HFF-Myc (cell line): ENCODE results near the gene HSD17B4.
"Not testable (repeated sequence)": the region's sequence is repeated elsewhere in the genome, so short reads cannot be mapped to it uniquely, and the experiment has no call there.

ENCODE experiments used
- DNase-seq: peaks from one replicate; pipeline ENCODE4 v3.0.0-alpha.2; 2011; ENCODE audit warnings: low read depth; ENCODE audit errors: extremely low read depth
- H3K4me3 ChIP-seq: replicated peaks from 2 replicates; pipeline ENCODE4 v1.5.1; 2011; ENCODE audit warnings: low read depth, mild to moderate bottlenecking, control low read depth, low read length
- TF ChIP-seq, protein P1 (sequence below): IDR thresholded peaks from 2 replicates; pipeline ENCODE4 v1.5.1; 2012; ENCODE audit warnings: mild to moderate bottlenecking, low read depth, low read length, control low read depth; ENCODE audit errors: missing control alignments

The HSD17B4 gene

DNA sequence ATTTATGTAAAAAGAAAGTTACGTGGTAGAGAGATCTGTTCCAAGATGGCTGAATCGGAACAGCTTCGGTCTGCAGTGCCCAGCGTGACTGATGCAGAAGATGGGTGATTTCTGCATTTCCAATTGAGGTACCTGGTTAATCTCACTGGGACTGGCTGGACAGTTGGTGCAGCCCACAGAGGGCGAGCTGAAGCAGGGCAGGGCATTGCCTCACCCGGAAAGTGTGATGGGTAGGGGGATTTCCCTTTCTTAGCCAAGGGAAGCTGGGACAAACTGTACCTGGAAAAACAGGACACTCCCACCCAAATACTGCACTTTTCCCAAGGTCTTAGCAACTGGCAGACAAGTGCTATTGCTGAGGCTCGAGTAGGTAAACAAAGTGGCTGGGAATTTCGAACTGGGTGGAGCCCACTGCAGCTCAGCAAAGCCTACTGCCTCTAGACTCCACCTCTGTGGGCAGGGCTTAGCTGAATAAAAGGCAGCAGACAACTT is 13.1 kb upstream of the HSD17B4 start:
- DNase-seq: no peak
- TF ChIP-seq, protein P1, sequence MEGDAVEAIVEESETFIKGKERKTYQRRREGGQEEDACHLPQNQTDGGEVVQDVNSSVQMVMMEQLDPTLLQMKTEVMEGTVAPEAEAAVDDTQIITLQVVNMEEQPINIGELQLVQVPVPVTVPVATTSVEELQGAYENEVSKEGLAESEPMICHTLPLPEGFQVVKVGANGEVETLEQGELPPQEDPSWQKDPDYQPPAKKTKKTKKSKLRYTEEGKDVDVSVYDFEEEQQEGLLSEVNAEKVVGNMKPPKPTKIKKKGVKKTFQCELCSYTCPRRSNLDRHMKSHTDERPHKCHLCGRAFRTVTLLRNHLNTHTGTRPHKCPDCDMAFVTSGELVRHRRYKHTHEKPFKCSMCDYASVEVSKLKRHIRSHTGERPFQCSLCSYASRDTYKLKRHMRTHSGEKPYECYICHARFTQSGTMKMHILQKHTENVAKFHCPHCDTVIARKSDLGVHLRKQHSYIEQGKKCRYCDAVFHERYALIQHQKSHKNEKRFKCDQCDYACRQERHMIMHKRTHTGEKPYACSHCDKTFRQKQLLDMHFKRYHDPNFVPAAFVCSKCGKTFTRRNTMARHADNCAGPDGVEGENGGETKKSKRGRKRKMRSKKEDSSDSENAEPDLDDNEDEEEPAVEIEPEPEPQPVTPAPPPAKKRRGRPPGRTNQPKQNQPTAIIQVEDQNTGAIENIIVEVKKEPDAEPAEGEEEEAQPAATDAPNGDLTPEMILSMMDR: no peak
- H3K4me3 ChIP-seq: no peak overlapping the region

DNA sequence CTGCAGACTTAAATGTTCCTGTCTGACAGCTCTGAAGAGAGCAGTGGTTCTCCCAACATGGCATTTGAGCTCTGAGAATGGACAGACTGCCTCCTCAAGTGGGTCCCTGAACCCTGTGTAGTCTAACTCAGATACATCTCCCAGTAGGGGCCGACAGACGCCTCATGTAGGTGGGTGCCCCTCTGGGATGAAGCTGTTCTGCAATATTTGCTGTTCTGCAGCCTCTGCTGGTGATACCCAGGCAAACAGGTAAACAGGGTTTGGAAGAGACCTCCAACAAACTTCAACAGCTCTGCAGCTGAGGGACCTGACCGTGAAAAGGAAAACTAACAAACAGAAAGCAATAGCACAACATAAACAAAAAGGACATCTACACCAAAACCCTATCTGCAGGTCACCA is 12.7 kb upstream of the HSD17B4 start:
- H3K4me3 ChIP-seq, DNase-seq: not testable (repeated sequence)

DNA sequence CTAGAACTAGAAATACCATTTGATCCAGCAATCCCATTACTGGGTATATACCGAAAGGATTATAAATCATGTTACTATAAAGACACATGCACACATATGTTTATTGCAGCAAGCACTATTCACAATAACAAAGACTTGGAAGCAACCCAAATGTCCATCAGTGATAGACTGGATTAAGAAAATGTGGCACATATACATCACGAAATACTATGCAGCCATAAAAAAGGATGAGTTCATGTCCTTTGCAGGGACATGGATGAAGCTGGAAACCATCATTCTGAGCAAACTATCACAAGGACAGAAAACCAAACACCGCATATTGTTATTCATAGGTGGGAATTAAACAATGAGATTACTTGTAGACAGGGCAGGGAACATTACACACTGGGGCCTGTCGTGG is 7.7 kb upstream of the HSD17B4 start:
- not testable (repeated sequence) for H3K4me3 ChIP-seq, DNase-seq

DNA sequence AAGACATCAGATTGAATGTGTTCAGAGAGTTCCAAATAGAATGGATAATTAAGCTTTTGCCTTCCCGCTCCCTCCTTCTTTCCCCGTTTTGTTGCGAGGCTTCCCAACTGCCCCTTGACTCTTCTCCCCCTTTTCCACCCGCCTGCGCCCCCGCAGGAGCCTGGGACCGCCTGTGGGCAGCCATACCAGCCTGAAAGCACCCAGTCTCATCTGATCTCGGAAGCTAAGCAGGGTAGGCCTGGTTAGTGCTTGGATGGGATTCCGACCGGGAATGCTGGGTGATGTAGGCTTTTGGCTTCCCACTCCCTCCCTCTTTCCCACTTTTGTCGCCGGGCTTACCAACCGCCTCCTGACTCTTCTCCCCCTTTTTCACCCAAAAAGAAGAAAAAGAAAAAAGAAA is 6.8 kb upstream of the HSD17B4 start:
- DNase-seq: no peak
- no peak overlapping the region for H3K4me3 ChIP-seq
- TF ChIP-seq, protein P1: no peak

DNA sequence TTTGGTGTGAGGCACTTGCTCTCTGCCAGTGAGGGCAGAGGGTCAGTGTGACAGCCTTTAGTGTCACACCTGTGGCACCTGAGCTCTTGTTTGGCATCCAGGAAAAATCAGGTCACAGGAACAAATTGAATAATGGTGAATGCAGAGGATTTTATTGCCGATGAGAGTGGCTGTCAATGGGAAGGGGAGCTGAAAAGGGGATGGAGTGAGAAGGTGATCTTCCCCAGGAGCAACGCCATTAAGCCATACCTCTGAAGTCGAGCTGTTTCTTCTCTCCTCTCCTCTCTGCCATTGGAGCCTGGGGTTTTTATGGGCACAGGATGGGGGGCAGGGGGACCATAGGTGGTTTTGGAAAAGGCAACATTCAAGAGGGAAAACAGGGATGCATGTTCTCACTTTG is 2.4 kb upstream of the HSD17B4 start:
- TF ChIP-seq, protein P1: no peak
- H3K4me3 ChIP-seq: no peak overlapping the region
- DNase-seq: no peak

DNA sequence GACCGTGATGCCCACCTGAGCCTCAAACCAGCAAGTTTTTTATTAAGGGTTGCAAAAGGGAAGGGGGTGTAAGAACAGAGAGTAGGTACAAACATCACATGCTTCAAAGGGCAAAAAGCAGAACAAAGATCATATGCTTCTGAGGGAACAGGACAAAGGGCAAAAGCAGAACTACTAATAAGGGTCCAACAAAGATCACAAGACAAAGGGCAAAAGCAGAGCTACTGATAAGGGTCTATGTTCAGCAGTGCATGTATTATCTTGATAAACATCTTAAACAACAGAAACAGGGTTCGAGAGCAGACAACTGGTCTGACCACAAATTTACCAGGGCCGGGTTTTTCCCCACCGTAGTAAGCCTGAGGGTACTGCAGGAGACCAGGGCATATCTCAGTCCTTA is 1.7 kb upstream of the HSD17B4 start:
- DNase-seq, H3K4me3 ChIP-seq: not testable (repeated sequence)

DNA sequence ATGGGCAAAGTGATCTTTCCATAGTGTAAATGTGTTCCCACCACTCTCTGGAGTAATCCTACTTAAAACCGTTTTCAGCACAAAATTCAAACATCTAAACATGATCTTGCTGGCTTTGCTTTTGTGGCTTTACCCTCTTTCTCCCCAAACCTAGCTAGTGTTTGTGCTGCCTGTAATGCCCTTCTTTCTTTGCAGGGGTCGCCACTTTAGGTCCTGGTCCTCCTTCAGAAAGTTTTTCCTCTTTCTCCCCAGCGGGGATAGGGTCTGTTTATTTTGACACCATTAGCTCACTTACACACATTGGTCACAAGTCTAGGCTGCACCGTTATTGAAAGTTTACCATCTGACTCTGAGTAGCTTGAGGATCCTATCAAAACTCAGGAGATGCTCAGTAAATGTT is 736 bp upstream of the HSD17B4 start:
- no peak for DNase-seq
- H3K4me3 ChIP-seq: no peak overlapping the region
- TF ChIP-seq, protein P1: no peak

DNA sequence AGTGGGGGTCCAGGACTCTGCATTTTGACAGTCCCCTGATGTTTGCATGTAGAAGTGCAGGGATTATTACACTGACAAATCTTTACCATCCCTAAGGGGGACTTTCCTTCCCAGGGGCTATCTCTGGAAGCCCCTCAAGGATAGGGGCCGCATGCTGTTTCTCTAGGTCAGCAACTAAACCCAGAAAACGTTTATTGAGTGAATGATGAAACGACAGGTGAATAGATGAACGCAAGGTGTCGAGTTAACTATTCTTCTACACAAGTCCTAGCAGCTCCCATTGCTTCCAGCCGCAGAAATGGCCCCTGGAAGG is 281 bp upstream of the HSD17B4 start:
- TF ChIP-seq, protein P1: no peak
- H3K4me3 ChIP-seq: peak overlapping the region; percentile 83

DNA sequence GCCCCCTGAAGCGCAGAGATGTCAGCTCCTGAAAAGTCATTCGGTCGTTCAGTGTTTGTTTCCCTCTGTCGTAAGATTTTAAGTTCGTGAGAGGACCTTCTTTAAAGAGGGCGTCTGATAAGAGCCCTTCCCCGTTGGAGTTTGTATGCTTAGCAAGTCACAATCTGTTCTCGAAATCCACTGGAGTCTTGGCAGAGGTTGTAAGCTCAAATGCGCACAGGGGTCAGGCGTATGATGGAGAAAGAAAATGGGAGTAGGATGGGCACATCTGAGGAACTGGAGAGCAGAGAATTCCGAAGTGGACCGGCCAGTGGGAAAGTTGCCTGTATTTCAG is 710 bp downstream of the HSD17B4 start:
- TF ChIP-seq, protein P1: no peak
- no peak for DNase-seq
- H3K4me3 ChIP-seq: peak overlapping the region; percentile 83

More for the DNA sequence above, 281 bp upstream of the HSD17B4 start:
- DNase-seq: no peak
